Activated CD8-positive, alpha-beta T cell treated with anti-CD3 and anti-CD28 coated beads for 36 hours (primary cell): ENCODE results near the gene KMT5B. TPM values are rescaled to one million over a fixed set of nuclear protein-coding genes. Genes with fewer than 3 reads are reported as not detected.

Experiments
- ATAC-seq: fragments of 200-7000 bp; cut with Tn5 transposase; one replicate; pipeline ENCODE4 v1.10.0; 2021; ENCODE audit warnings: mild to moderate bottlenecking, moderate library complexity
- CTCF ChIA-PET: fragments of 350-600 bp; sonication (Branson Sonifier 250); formaldehyde crosslinking; loops from one replicate; lab custom pipeline; 2021; ENCODE audit warnings: antibody characterized with exemption; lab: Charles Lee
- POLR2A ChIA-PET: fragments of 350-600 bp; sonication (Branson Sonifier 250); formaldehyde crosslinking; loops from one replicate; lab custom pipeline; 2021; ENCODE audit warnings: antibody characterized with exemption; lab: Charles Lee
- DNase-seq: peaks from one replicate; pipeline ENCODE4 v3.0.0-alpha.2; 2020
- H3K27ac Mint-ChIP-seq: one replicate; pipeline ENCODE4 v1.8.0; 2021; ENCODE audit warnings: mild to moderate bottlenecking, mixed read lengths
- H3K27me3 Mint-ChIP-seq: one replicate; pipeline ENCODE4 v1.8.0; 2021; ENCODE audit warnings: mixed read lengths
- H3K36me3 Mint-ChIP-seq: one replicate; pipeline ENCODE4 v1.8.0; 2021; ENCODE audit warnings: low read depth, mixed read lengths
- H3K4me1 Mint-ChIP-seq: one replicate; pipeline ENCODE4 v1.8.0; 2021; ENCODE audit warnings: low read depth, mixed read lengths
- H3K4me3 Mint-ChIP-seq: one replicate; pipeline ENCODE4 v1.8.0; 2021; ENCODE audit warnings: mild to moderate bottlenecking, moderate library complexity, mixed read lengths
- H3K9me3 Mint-ChIP-seq: one replicate; pipeline ENCODE4 v1.8.0; 2021; ENCODE audit warnings: mixed read lengths
- intact Hi-C: fragments of 100-400 bp; cut with micrococcal nuclease; formaldehyde crosslinking; loops from one replicate; pipeline ENCODE4 v1.10.0; 2022
- total RNA-seq, 2 experiments: library from RNA; stranded (reverse); gene quantifications; one replicate each; pipeline ENCODE4 v1.2.3, GENCODE V29; 2021
- TF ChIP-seq, protein P1 (sequence below): fragments of 200-600 bp; IDR thresholded peaks from one replicate; pipeline ENCODE4 v1.8.0; 2022; ENCODE audit warnings: antibody characterized with exemption, mild to moderate bottlenecking

KMT5B gene
- total RNA-seq, 2 experiments from 2014 or later: 16.9 to 17.9 TPM

GRCh38 chr11:68153742-68154141, 59.4 kb downstream of the KMT5B start:
- no peak for DNase-seq
- no peaks in the 10 kb centered on the region for H3K9me3 Mint-ChIP-seq
- H3K27me3 Mint-ChIP-seq: no peaks in the 10 kb centered on the region
- POLR2A ChIA-PET: no interaction called here
- H3K36me3 Mint-ChIP-seq: peaks cover 9% of the 10 kb centered on the region
- CTCF ChIA-PET: no interaction called here
- intact Hi-C loops: no loop called here
- TF ChIP-seq, protein P1, sequence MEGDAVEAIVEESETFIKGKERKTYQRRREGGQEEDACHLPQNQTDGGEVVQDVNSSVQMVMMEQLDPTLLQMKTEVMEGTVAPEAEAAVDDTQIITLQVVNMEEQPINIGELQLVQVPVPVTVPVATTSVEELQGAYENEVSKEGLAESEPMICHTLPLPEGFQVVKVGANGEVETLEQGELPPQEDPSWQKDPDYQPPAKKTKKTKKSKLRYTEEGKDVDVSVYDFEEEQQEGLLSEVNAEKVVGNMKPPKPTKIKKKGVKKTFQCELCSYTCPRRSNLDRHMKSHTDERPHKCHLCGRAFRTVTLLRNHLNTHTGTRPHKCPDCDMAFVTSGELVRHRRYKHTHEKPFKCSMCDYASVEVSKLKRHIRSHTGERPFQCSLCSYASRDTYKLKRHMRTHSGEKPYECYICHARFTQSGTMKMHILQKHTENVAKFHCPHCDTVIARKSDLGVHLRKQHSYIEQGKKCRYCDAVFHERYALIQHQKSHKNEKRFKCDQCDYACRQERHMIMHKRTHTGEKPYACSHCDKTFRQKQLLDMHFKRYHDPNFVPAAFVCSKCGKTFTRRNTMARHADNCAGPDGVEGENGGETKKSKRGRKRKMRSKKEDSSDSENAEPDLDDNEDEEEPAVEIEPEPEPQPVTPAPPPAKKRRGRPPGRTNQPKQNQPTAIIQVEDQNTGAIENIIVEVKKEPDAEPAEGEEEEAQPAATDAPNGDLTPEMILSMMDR: no peak
- no peak for ATAC-seq
- no peak overlapping the region for H3K4me3 Mint-ChIP-seq
- H3K4me1 Mint-ChIP-seq: no peaks in the 10 kb centered on the region
- H3K27ac Mint-ChIP-seq: no peak overlapping the region

DNA sequence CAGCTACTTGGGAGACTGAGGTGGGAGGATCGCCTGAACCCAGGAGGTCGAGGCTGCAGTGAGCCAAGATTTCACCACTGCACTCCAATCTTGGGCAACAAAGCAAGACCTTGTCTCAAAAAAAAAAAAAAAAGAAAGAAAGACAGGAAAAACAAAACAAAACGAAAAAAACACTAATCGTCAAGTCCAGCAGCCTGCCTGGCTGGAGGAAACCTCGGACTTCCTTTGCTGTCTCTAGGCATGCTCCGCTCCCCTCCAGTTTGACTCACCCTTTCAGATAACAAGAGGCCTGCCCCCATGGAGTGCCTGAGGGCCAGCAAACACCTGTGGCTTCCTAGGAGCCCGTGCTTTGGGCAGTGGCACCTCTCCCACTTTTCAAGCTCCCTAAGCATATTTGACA, 63.1 kb downstream of the KMT5B start:
- intact Hi-C loops: no loop called here
- CTCF ChIA-PET: no interaction called here
- Mint-ChIP-seq H3K27ac (no peak overlapping the region), H3K36me3 (no peaks in the 10 kb centered on the region), H3K9me3 (no peaks in the 10 kb centered on the region), H3K4me1 (no peaks in the 10 kb centered on the region), H3K27me3 (no peaks in the 10 kb centered on the region), H3K4me3 (no peak overlapping the region)
- POLR2A ChIA-PET: no interaction called here
- DNase-seq: no peak
- no peak for ATAC-seq
- TF ChIP-seq, protein P1: no peak

DNA sequence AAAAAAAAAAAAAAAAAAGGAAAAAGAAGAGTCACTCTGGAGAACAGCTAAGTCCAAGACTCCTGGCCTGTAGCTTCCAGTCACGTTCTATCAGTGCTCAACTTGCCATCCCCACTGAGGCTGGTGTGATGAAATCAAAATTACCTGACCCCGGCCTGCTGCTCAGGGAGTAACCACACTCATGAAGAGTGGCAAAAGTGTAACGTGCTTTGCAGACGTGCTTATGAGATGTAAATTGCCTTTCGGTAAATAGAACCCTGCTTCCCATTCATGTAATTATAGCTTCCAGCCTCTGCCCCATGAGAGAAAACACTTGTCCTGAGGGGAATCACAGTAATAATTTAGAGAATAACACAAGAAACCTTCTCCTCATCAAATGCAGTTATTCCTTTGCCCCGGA, 63.7 kb downstream of the KMT5B start:
- ChIA-PET CTCF (no interaction called here), POLR2A (no interaction called here)
- TF ChIP-seq, protein P1: no peak
- no peaks in the 10 kb centered on the region for H3K9me3 Mint-ChIP-seq
- H3K27ac Mint-ChIP-seq: no peak overlapping the region
- H3K4me1 Mint-ChIP-seq: no peaks in the 10 kb centered on the region
- no peaks in the 10 kb centered on the region for H3K27me3 Mint-ChIP-seq
- no peak for ATAC-seq
- DNase-seq: no peak
- intact Hi-C loops: no loop called here
- H3K4me3 Mint-ChIP-seq: no peak overlapping the region
- no peaks in the 10 kb centered on the region for H3K36me3 Mint-ChIP-seq

DNA sequence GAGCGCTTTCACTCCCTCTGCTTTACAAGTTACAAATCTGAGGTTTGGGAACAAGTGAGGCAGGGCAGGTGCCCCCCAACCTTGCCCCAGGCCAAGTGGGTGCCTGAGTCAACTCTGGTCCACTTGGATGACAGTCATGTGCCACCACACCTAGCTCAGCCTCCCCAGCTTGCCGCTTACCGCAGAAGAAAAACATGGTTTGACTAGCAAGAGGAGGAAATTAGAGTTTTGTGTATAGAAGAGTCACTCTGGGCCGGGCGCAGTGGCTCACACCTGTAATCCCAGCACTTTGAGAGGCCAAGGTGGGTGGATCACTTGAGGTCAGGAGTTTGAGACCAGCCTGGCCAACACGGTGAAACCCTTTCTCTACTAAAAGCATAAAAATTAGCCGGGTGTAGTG, 64.2 kb downstream of the KMT5B start:
- Mint-ChIP-seq H3K27me3 (no peaks in the 10 kb centered on the region), H3K4me1 (no peaks in the 10 kb centered on the region), H3K9me3 (no peaks in the 10 kb centered on the region), H3K36me3 (no peaks in the 10 kb centered on the region), H3K27ac (no peak overlapping the region), H3K4me3 (no peak overlapping the region)
- ATAC-seq (no peak), DNase-seq (no peak)
- intact Hi-C loops: no loop called here
- ChIA-PET CTCF (no interaction called here), POLR2A (no interaction called here)
- TF ChIP-seq, protein P1: no peak

DNA sequence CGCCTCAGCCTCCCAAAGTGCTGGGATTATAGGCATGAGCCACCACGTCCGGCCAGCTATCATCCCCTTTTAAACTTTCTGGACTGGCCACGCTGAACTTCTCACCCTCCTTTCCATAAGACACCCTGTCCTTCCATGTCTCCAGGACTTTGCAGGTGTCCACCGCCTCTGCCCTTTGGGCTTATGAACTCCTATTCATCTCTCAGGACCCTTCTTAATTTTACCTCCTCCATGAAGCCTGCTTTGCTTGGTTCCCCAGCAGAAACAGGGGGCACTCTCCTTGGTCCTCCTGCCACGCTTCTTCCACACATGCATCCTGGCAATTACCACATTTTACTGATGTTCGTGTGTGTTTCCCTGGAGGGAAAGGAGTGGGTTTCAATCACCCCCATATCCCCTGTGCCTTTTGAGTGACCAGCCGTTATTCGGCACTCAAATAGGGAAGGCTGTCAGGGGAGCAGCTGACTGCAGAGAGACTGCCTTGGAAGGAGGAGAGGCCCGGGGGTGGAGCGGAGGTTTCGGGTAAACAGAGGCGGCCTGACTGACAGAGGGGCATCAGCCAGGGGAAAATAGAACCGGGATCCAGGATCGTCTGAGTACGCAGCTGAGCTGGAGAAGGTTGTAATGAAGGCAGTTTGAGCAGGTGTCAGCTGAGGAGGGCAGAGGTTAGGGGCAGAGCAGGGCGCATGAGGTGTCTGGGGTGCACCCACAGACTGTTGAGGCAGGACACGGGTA, 64.9 kb downstream of the KMT5B start:
- no peaks in the 10 kb centered on the region for H3K9me3 Mint-ChIP-seq
- TF ChIP-seq, protein P1: no peak
- no peaks in the 10 kb centered on the region for H3K27me3 Mint-ChIP-seq
- H3K4me1 Mint-ChIP-seq: no peaks in the 10 kb centered on the region
- CTCF ChIA-PET: no interaction called here
- intact Hi-C loops: no loop called here
- no peaks in the 10 kb centered on the region for H3K36me3 Mint-ChIP-seq
- H3K4me3 Mint-ChIP-seq: no peak overlapping the region
- ATAC-seq: no peak
- H3K27ac Mint-ChIP-seq: no peak overlapping the region
- DNase-seq: no peak
- POLR2A ChIA-PET: no interaction called here
